ENCODE measurements around the gene CDK11B. TPM values are rescaled to one million over a fixed set of nuclear protein-coding genes. Genes with fewer than 3 reads are reported as not detected.

The CDK11B gene
- total RNA-seq, 2 donors from 2014 or later: 32.7 to 41.0 TPM

GRCh38 chr1:1624443-1625403, 34.1 kb downstream of the CDK11B start:
- no peak for ATAC-seq
- no peak for DNase-seq (ENCODE audit: low spot score in 2 of 2)
- no peaks in the 10 kb centered on the region for H3K36me3 Mint-ChIP-seq
- H3K9me3 Mint-ChIP-seq: no peaks in the 10 kb centered on the region
- no peak overlapping the region for H3K27ac Mint-ChIP-seq

GRCh38 chr1:1623631-1624442, 35.0 kb downstream of the CDK11B start:
- Mint-ChIP-seq H3K9me3 (no peaks in the 10 kb centered on the region), H3K36me3 (no peaks in the 10 kb centered on the region), H3K27ac (no peak overlapping the region)
- DNase-seq (ENCODE audit: low spot score in 2 of 2) (peak in 1 of 2 donors; percentile 53), ATAC-seq (no peak)

GRCh38 chr1:1623181-1623630, 35.6 kb downstream of the CDK11B start:
- ATAC-seq (no peak), DNase-seq (ENCODE audit: low spot score in 2 of 2) (no peak)
- Mint-ChIP-seq H3K9me3 (no peaks in the 10 kb centered on the region), H3K36me3 (no peaks in the 10 kb centered on the region), H3K27ac (no peak overlapping the region)

- no peaks in the 10 kb centered on the region for H3K9me3 Mint-ChIP-seq
- DNase-seq (ENCODE audit: low spot score in 2 of 2) (no peak), ATAC-seq (no peak)
- no peaks in the 10 kb centered on the region for H3K36me3 Mint-ChIP-seq
- no peak overlapping the region for H3K27ac Mint-ChIP-seq
Observed at GRCh38 chr1:1622788-1623094, 36.1 kb downstream of the CDK11B start.

- Mint-ChIP-seq H3K36me3 (no peaks in the 10 kb centered on the region), H3K9me3 (no peaks in the 10 kb centered on the region), H3K27ac (no peak overlapping the region)
- DNase-seq (ENCODE audit: low spot score in 2 of 2) (no peak), ATAC-seq (peak in 1 of 2 donors; percentile 8)
Observed at GRCh38 chr1:1622010-1622787, 36.6 kb downstream of the CDK11B start.

GRCh38 chr1:1621173-1622009, 37.4 kb downstream of the CDK11B start:
- no peaks in the 10 kb centered on the region for H3K9me3 Mint-ChIP-seq
- no peak overlapping the region for H3K27ac Mint-ChIP-seq
- H3K36me3 Mint-ChIP-seq: no peaks in the 10 kb centered on the region
- no peak for ATAC-seq
- no peak for DNase-seq (ENCODE audit: low spot score in 2 of 2)

- DNase-seq (ENCODE audit: low spot score in 2 of 2) (no peak), ATAC-seq (no peak)
- Mint-ChIP-seq H3K9me3 (no peaks in the 10 kb centered on the region), H3K36me3 (no peaks in the 10 kb centered on the region), H3K27ac (no peak overlapping the region)
Observed at GRCh38 chr1:1620433-1621139, 38.2 kb downstream of the CDK11B start.

- ATAC-seq (no peak), DNase-seq (ENCODE audit: low spot score in 2 of 2) (no peak)
- H3K9me3 Mint-ChIP-seq: no peaks in the 10 kb centered on the region
- H3K27ac Mint-ChIP-seq: no peak overlapping the region
- peaks cover 0 to 1% of the 10 kb centered on the region in 2 donors for H3K36me3 Mint-ChIP-seq
Observed at GRCh38 chr1:1619917-1620361, 38.9 kb downstream of the CDK11B start.

- no peak for ATAC-seq
- Mint-ChIP-seq H3K9me3 (no peaks in the 10 kb centered on the region), H3K27ac (no peak overlapping the region), H3K36me3 (peaks cover 7 to 13% of the 10 kb centered on the region in 2 donors)
- DNase-seq (ENCODE audit: low spot score in 2 of 2): no peak
Observed at GRCh38 chr1:1618396-1619068, 40.3 kb downstream of the CDK11B start.

GRCh38 chr1:1617925-1618324, 40.9 kb downstream of the CDK11B start:
- H3K36me3 Mint-ChIP-seq: peaks cover 7 to 16% of the 10 kb centered on the region in 2 donors
- ATAC-seq: no peak
- H3K9me3 Mint-ChIP-seq: no peaks in the 10 kb centered on the region
- no peak for DNase-seq (ENCODE audit: low spot score in 2 of 2)
- no peak overlapping the region for H3K27ac Mint-ChIP-seq

GRCh38 chr1:1617516-1617915, 41.3 kb downstream of the CDK11B start:
- no peak for ATAC-seq
- peak overlapping the region in 1 of 2 donors; percentile 45 for H3K27ac Mint-ChIP-seq
- no peaks in the 10 kb centered on the region for H3K9me3 Mint-ChIP-seq
- no peak for DNase-seq (ENCODE audit: low spot score in 2 of 2)
- peaks cover 7 to 16% of the 10 kb centered on the region in 2 donors for H3K36me3 Mint-ChIP-seq

- Mint-ChIP-seq H3K36me3 (peaks cover 7 to 16% of the 10 kb centered on the region in 2 donors), H3K27ac (peak overlapping the region in 1 of 2 donors; percentile 45), H3K9me3 (no peaks in the 10 kb centered on the region)
- DNase-seq (ENCODE audit: low spot score in 2 of 2): no peak
- ATAC-seq: no peak
Observed at GRCh38 chr1:1616838-1617237, 42.0 kb downstream of the CDK11B start.

GRCh38 chr1:1616045-1616790, 42.6 kb downstream of the CDK11B start:
- Mint-ChIP-seq H3K27ac (peak overlapping the region; percentile 62 to 94), H3K36me3 (peaks cover 7 to 16% of the 10 kb centered on the region in 2 donors), H3K9me3 (no peaks in the 10 kb centered on the region)
- ATAC-seq (peak; percentile 16 to 23), DNase-seq (ENCODE audit: low spot score in 2 of 2) (peak in 1 of 2 donors; percentile 56)

All from activated naive CD4-positive, alpha-beta T cell treated with anti-CD3 and anti-CD28 coated beads, Interleukin-2, amount 50 U/mL, for 72 hours (primary cell).